ENCODE results near the gene BZW1. TPM values are rescaled to one million over a fixed set of nuclear protein-coding genes. Genes with fewer than 3 reads are reported as not detected.

Gene BZW1
- total and polyA plus RNA-seq, 4 donors = 63.0 to 189 (median 161) TPM

DNA sequence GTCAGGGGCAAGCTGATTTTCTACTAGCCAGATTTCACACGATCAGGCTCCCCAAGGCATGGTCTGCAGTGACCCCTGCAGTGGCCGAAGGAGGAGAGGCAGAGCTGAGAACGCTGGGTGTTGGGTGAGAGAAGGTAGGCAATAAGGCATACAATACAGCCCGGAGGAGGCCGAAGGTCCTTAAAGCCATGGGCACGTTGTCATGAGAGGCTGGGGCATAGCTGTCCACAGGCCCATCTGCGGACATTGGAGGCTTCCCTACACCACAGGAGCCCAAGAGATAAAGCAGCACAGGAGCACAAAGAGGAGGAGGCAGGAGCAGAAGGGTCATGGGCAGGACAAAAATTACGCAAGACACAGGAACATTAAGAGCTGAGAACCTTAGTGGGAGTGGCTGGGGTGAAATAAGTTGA is 16.7 kb upstream of the BZW1 start:
- H3K27ac ChIP-seq (ENCODE audit: low read depth in 1 of 2, low read length in 2 of 2) = no peak overlapping the region
- no peaks in the 10 kb centered on the region for H3K27me3 ChIP-seq (ENCODE audit: control insufficient read depth in 4 of 4, insufficient read depth in 4 of 4, low read length in 3 of 4)
- peaks cover 8 to 37% (median 23%) of the 10 kb centered on the region in 4 donors for H3K4me1 ChIP-seq (ENCODE audit: control insufficient read depth in 4 of 4, insufficient read depth in 4 of 4, low read length in 3 of 4)
- peak; percentile 77 to 80 for TF ChIP-seq RXRA (IDR thresholded peaks at IDR 0.05)
- peak; percentile 15 to 36 for TF ChIP-seq HNF4A (conservative IDR thresholded peaks at IDR 0.05)
- peak; percentile 28 for TF ChIP-seq SP1 (IDR thresholded peaks at IDR 0.05)
- no peak for TF ChIP-seq GABPA (IDR thresholded peaks at IDR 0.05 in 1 of 2, conservative IDR thresholded peaks at IDR 0.05 in 1 of 2)
- no peaks in the 10 kb centered on the region for H3K36me3 ChIP-seq (ENCODE audit: control insufficient read depth in 4 of 4, insufficient read depth in 3 of 4, low read depth in 1 of 4, low read length in 3 of 4)
- H3K9me3 ChIP-seq (ENCODE audit: control insufficient read depth in 4 of 4, low read length in 3 of 4) = no peaks in the 10 kb centered on the region
- H3K4me3 ChIP-seq (ENCODE audit: low read depth in 1 of 3, low read length in 3 of 3) = no peak overlapping the region
- H3K9ac ChIP-seq (ENCODE audit: low read depth in 1 of 2, low read length in 2 of 2) = no peak overlapping the region
- DNase-seq (ENCODE audit: low spot score) = no peak
- 65% methylated on average over 8 of the region's 8 CpGs for WGBS

DNA sequence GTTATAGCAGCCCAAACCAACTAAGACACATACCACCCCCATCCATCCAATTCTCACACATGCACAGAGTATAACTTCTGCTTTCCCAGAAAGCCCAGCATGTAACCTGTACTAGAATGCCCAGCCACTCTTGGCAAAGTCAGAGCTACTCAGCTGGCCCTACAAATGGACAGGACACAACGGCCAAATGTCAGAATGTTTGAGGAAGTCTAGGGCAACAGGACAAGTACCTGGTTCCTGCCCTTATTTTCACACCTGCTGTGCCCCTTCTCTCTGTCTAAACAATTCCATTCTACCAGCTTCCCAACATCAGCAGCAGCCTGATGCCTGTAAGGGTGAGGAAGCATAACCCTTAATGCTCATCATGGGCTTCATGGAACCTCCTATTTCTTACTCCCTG is 15.1 kb upstream of the BZW1 start:
- H3K36me3 ChIP-seq (ENCODE audit: control insufficient read depth in 4 of 4, insufficient read depth in 3 of 4, low read depth in 1 of 4, low read length in 3 of 4) = no peaks in the 10 kb centered on the region
- no peak for DNase-seq (ENCODE audit: low spot score)
- H3K4me3 ChIP-seq (ENCODE audit: low read depth in 1 of 3, low read length in 3 of 3) = no peak overlapping the region
- WGBS = 31% methylated on average over 1 of the region's 1 CpG
- H3K9me3 ChIP-seq (ENCODE audit: control insufficient read depth in 4 of 4, low read length in 3 of 4) = no peaks in the 10 kb centered on the region
- H3K4me1 ChIP-seq (ENCODE audit: control insufficient read depth in 4 of 4, insufficient read depth in 4 of 4, low read length in 3 of 4) = peaks cover 8 to 33% (median 20%) of the 10 kb centered on the region in 4 donors
- TF ChIP-seq HNF4A (conservative IDR thresholded peaks at IDR 0.05) (peak; percentile 7 to 40), YY1 (IDR thresholded peaks at IDR 0.05) (no peak)
- peak overlapping the region; percentile 62 to 92 for H3K27ac ChIP-seq (ENCODE audit: low read depth in 1 of 2, low read length in 2 of 2)
- H3K27me3 ChIP-seq (ENCODE audit: control insufficient read depth in 4 of 4, insufficient read depth in 4 of 4, low read length in 3 of 4) = no peaks in the 10 kb centered on the region
- no peak overlapping the region for H3K9ac ChIP-seq (ENCODE audit: low read depth in 1 of 2, low read length in 2 of 2)

DNA sequence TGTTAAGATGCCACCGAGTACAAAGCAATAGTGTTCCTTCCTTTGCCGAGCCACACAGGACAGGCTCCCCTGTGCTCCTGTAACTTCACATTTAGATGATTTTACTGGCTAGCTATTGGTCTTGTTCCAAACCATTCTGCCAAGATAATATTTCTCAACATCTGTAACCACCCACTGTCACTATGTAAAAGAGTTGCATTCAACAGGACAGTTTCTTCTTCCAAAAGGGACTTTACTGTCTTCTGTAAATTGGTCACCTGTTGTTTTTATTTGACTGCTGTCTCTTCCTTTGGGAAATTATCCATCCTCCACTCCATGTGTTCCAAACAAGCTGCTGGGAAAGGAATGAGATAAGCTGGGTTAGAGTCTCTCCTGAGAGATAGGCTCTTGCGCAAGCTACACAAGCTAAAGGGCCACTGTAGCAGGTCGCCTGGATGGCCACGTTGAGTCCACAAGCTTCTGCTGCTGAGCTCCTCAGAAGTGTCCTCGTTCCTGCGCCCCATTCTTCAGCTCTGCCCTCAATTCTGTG is 14.4 kb upstream of the BZW1 start:
- peaks cover 8 to 26% (median 17%) of the 10 kb centered on the region in 4 donors for H3K4me1 ChIP-seq (ENCODE audit: control insufficient read depth in 4 of 4, insufficient read depth in 4 of 4, low read length in 3 of 4)
- no peaks in the 10 kb centered on the region for H3K27me3 ChIP-seq (ENCODE audit: control insufficient read depth in 4 of 4, insufficient read depth in 4 of 4, low read length in 3 of 4)
- TF ChIP-seq RXRA (IDR thresholded peaks at IDR 0.05) = peak; percentile 51 to 88
- TF ChIP-seq TAF1 (conservative IDR thresholded peaks at IDR 0.05) = no peak
- TF ChIP-seq SP1 (IDR thresholded peaks at IDR 0.05) = peak; percentile 56
- TF ChIP-seq HNF4G (IDR thresholded peaks at IDR 0.05) = no peak
- TF ChIP-seq GABPA (IDR thresholded peaks at IDR 0.05 in 1 of 2, conservative IDR thresholded peaks at IDR 0.05 in 1 of 2) = peak in 1 of 2 donors; percentile 52
- TF ChIP-seq FOXA2 (IDR thresholded peaks at IDR 0.05) = no peak
- TF ChIP-seq, protein P1, sequence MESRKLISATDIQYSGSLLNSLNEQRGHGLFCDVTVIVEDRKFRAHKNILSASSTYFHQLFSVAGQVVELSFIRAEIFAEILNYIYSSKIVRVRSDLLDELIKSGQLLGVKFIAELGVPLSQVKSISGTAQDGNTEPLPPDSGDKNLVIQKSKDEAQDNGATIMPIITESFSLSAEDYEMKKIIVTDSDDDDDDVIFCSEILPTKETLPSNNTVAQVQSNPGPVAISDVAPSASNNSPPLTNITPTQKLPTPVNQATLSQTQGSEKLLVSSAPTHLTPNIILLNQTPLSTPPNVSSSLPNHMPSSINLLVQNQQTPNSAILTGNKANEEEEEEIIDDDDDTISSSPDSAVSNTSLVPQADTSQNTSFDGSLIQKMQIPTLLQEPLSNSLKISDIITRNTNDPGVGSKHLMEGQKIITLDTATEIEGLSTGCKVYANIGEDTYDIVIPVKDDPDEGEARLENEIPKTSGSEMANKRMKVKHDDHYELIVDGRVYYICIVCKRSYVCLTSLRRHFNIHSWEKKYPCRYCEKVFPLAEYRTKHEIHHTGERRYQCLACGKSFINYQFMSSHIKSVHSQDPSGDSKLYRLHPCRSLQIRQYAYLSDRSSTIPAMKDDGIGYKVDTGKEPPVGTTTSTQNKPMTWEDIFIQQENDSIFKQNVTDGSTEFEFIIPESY (IDR thresholded peaks at IDR 0.05) = peak; percentile 87
- TF ChIP-seq, protein P2, sequence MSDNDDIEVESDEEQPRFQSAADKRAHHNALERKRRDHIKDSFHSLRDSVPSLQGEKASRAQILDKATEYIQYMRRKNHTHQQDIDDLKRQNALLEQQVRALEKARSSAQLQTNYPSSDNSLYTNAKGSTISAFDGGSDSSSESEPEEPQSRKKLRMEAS (IDR thresholded peaks at IDR 0.05) = peak; percentile 83
- TF ChIP-seq JUND (IDR thresholded peaks at IDR 0.05) = peak; percentile 28 to 86
- TF ChIP-seq EGR1 (IDR thresholded peaks at IDR 0.05; ENCODE audit: low read depth in 2 of 2) = peak in 1 of 2 donors; percentile 57
- TF ChIP-seq, protein P3, sequence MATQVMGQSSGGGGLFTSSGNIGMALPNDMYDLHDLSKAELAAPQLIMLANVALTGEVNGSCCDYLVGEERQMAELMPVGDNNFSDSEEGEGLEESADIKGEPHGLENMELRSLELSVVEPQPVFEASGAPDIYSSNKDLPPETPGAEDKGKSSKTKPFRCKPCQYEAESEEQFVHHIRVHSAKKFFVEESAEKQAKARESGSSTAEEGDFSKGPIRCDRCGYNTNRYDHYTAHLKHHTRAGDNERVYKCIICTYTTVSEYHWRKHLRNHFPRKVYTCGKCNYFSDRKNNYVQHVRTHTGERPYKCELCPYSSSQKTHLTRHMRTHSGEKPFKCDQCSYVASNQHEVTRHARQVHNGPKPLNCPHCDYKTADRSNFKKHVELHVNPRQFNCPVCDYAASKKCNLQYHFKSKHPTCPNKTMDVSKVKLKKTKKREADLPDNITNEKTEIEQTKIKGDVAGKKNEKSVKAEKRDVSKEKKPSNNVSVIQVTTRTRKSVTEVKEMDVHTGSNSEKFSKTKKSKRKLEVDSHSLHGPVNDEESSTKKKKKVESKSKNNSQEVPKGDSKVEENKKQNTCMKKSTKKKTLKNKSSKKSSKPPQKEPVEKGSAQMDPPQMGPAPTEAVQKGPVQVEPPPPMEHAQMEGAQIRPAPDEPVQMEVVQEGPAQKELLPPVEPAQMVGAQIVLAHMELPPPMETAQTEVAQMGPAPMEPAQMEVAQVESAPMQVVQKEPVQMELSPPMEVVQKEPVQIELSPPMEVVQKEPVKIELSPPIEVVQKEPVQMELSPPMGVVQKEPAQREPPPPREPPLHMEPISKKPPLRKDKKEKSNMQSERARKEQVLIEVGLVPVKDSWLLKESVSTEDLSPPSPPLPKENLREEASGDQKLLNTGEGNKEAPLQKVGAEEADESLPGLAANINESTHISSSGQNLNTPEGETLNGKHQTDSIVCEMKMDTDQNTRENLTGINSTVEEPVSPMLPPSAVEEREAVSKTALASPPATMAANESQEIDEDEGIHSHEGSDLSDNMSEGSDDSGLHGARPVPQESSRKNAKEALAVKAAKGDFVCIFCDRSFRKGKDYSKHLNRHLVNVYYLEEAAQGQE (IDR thresholded peaks at IDR 0.05) = peak; percentile 53
- TF ChIP-seq FOXA1 (IDR thresholded peaks at IDR 0.05) = no peak
- TF ChIP-seq, protein P4, sequence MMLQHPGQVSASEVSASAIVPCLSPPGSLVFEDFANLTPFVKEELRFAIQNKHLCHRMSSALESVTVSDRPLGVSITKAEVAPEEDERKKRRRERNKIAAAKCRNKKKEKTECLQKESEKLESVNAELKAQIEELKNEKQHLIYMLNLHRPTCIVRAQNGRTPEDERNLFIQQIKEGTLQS (IDR thresholded peaks at IDR 0.05) = no peak
- TF ChIP-seq HNF4A (conservative IDR thresholded peaks at IDR 0.05) = peak; percentile 61 to 84
- TF ChIP-seq, protein P5, sequence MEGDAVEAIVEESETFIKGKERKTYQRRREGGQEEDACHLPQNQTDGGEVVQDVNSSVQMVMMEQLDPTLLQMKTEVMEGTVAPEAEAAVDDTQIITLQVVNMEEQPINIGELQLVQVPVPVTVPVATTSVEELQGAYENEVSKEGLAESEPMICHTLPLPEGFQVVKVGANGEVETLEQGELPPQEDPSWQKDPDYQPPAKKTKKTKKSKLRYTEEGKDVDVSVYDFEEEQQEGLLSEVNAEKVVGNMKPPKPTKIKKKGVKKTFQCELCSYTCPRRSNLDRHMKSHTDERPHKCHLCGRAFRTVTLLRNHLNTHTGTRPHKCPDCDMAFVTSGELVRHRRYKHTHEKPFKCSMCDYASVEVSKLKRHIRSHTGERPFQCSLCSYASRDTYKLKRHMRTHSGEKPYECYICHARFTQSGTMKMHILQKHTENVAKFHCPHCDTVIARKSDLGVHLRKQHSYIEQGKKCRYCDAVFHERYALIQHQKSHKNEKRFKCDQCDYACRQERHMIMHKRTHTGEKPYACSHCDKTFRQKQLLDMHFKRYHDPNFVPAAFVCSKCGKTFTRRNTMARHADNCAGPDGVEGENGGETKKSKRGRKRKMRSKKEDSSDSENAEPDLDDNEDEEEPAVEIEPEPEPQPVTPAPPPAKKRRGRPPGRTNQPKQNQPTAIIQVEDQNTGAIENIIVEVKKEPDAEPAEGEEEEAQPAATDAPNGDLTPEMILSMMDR (IDR thresholded peaks at IDR 0.05; ENCODE audit: low read depth, low read length, missing input control) = no peak
- TF ChIP-seq YY1 (IDR thresholded peaks at IDR 0.05) = peak; percentile 80
- TF ChIP-seq NR2F2 (IDR thresholded peaks at IDR 0.05) = no peak
- TF ChIP-seq RAD21 (IDR thresholded peaks at IDR 0.05) = peak; percentile 34 to 45
- no peaks in the 10 kb centered on the region for H3K9me3 ChIP-seq (ENCODE audit: control insufficient read depth in 4 of 4, low read length in 3 of 4)
- 35% methylated on average over 7 of the region's 7 CpGs for WGBS
- H3K9ac ChIP-seq (ENCODE audit: low read depth in 1 of 2, low read length in 2 of 2) = no peak overlapping the region
- no peak for DNase-seq (ENCODE audit: low spot score)
- H3K4me3 ChIP-seq (ENCODE audit: low read depth in 1 of 3, low read length in 3 of 3) = peak overlapping the region in 1 of 3 donors; percentile 29
- H3K36me3 ChIP-seq (ENCODE audit: control insufficient read depth in 4 of 4, insufficient read depth in 3 of 4, low read depth in 1 of 4, low read length in 3 of 4) = no peaks in the 10 kb centered on the region
- peak overlapping the region; percentile 62 to 92 for H3K27ac ChIP-seq (ENCODE audit: low read depth in 1 of 2, low read length in 2 of 2)

Measured in liver (tissue), 9 donors.